Gastrocnemius medialis (tissue), 4 donors: ENCODE results near the gene VAT1L.

Source experiments
- CTCF ChIP-seq, 5 experiments: fragments of 450-650 bp in 3 of 5; fragments of 200-600 bp in 2 of 5; sonication (generic) in 2 of 5; IDR thresholded peaks in 4 of 5; conservative IDR thresholded peaks in 1 of 5; 1 replicate in 4 of 5; 2 replicates in 1 of 5; pipeline ENCODE4 v1.5.1; 2016 to 2019; ENCODE audit warnings: antibody characterized with exemption in 5 of 5, mild to moderate bottlenecking in 3 of 5, moderate library complexity in 3 of 5
- POLR2A ChIP-seq, 2 donors: fragments of 450-650 bp; IDR thresholded peaks; one replicate each; pipeline ENCODE4 v1.6.1; 2017; ENCODE audit warnings: antibody characterized with exemption in 2 of 2, mild to moderate bottlenecking in 2 of 2, moderate library complexity in 2 of 2

DNA sequence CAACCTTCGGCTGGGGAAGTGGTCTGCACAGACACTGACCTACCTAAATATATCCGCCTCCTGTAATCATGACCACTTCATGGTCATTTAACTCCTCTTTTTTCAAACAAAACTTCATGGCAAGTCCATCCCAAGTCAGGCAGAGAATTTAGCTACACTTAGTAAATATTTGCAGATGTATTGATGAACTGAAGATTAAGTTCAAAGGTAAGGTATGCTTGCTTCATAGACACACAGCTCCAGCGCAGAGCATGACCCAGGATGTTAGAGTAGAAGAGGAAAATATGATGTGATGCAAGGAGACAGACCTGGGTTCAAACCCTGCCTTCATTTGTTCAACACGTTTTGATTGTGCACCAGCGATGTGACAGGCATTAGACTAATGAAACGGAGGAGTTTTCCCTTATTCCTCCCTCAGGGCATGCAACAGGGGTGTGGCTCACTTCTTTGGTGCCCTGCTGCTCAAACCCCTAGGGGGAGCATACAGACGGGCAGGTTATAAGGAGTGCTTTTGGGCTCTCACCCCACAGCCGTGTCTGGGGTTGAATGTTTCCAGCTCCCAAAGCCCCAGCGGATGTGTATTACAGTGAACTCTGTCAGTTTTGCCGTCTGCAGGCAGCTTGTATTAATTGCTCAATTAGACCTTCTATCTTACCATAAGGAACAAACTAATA, 210.1 kb downstream of the VAT1L start:
- no peak for TF ChIP-seq CTCF (IDR thresholded peaks at IDR 0.05 in 4 of 5, conservative IDR thresholded peaks at IDR 0.05 in 1 of 5)
- no peak for TF ChIP-seq POLR2A (IDR thresholded peaks at IDR 0.05)
